COR-L47 (cell line): ENCODE data around the gene ANK3.
"Not testable (repeated sequence)": the region's sequence is repeated elsewhere in the genome, so short reads cannot be mapped to it uniquely, and the experiment has no call there.

ENCODE experiments used
- DNase-seq: peaks from one replicate; lab custom pipeline; 2025; lab: John Stamatoyannopoulos, UW

The ANK3 gene

DNA sequence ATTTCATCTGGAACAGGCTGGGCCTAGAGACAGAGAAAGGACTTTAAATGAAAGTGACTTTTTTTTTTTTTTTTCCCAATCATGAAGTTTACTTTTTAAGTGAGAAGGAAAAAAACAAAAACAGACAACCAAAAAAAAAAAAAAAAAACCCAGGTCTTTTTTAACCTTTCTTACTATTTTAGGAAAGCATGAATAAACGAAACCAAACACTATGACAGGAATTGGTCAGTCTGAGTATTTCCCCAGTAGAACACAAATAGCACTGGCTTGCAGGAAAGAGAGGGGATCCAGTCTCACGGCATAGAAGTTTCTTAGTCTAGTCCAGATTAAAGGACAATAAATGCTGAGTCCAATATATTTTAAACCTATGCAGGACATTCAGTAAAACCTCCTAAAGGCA lies 302.8 kb downstream of the ANK3 start:
- DNase-seq, result no peak

DNA sequence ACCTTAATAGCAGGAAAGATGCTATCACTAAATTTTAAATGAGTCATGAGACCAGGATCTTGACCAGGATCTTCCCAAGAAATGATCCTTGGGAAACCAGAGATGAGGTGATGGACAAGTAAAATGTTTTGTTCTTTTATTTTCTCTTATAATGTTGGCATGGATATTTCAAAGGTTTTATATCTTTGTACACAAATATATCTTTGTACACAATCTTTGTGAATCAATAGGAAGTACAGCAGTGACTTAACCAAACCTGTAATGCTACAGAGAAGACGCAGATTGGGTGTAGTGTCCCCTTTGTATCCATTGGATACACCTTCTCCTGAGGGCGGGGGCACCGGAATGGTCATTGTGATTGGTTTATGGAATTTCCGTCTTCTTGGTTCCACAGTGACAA lies 303.3 kb downstream of the ANK3 start:
- no peak for DNase-seq

DNA sequence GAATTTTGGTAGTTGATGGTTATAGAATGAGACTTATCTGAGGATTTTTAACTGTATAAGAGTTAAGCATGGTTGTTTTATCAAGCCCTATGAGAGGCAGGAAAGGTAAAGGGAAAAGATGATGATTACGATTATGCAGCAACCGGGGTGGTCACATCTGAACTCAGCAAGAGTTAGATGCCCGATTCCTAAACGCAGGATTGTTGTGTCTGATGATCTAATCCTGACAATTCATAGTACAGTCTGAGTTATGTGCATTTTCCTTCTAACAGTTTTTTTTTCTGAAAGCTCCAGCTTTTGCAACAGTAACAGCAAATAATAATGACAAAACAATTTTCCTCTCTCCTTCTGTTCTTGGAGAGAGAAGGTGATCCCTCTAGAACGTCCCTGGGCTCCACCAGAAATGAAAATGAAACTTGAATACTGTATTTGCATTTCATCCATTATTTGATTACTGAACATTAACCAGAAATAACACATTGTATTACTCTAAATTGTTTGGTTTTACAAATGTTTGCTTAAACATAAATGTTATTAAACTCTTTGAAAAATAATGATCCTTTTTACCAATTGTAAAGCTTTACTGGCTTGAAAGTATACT lies 306.8 kb downstream of the ANK3 start:
- DNase-seq, result no peak

DNA sequence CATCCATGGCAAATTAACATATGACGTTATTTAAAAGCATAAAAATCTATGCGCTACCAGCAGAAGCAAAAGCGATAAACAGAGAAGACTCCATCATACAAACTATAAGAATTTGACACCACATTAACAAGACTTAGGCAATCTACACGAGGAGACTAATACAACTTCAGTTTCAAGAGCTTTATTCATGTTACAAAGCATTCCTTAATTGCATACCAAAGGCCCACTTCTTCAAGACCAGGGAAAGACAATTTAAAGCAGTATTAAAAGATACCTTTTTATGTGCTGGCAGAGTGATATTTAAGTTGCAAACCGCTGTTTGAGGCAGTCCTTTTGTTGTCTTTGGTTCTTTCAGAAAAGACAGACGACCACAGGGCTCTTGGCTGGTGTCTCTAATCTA lies 307.3 kb downstream of the ANK3 start:
- DNase-seq, result no peak

DNA sequence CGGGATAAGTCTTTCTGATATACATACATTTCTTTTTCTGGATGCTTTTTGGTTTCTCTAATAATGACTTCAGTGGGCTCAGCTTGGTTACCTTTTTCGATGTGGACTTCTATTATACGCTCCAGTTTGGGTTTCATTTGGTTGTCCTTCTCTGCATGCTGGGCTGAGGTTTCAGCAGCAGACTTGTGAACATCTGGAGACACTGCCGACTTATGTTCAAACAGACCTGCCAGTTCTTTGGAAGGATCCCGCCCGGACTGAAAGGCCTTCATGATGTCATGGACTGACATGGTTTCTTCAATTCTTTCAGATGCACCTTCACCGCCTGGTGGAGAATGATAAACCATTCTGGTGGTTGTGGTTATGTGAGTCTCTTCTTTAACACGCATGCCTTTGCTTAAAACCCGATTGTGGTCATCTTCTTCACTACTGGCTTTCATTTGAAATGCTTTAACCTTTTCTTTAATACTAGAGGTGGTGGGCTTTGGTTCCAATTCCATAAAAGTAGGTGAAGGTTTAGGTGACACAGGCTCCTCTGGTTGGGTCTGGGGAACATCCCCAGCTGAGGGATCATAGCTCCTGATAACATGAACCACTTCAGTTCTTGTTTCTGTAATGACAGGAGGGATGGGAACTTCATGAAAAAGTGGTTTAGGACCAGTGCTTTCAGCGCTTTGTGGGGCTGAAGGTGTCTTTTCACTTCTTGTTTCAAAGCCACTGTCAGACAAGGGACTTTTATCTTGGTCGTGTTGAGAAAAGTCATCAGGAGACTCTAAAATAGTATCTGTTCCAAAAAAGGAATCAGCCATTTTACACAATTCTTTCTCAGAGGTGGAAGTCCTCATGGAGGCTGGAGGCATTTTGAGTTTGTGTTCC lies 315.7 kb downstream of the ANK3 start:
- no peak for DNase-seq

DNA sequence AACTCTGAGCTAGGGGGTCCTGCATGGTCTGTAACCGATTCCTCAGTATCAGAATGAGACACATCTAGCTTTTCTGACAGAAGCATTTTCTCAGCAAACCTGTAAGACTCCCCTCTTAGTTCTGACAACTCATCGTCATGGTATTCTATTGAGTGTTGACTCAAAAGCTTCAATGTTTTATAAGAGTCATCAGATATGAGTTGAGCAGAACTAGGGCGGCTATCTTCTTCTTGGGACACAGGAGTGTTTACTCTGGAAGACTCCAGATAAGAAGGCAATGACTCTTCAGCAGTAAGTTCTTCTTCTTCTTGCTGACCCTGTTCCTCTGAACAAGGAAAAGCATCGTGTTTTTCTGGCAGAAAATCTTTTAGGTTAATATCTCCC lies 316.3 kb downstream of the ANK3 start:
- no peak for DNase-seq

DNA sequence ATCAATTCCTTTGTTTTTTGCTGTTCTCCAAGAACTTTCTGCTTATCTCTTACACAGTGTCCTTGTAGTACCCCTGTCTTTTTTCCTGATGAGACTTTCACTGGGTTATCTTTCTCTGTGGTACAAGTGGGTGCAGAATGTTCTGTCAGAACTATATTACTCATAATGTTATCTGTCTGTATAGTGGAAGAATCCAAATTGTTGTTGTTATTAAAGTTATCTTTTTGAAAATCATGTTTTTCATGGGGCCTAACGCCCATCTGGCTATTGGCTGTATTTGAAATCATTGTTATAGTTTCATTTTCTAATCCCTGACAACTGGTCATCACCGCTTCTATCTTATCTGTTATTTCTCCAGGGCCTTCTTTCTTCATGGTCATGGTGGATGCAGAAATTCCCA lies 320.4 kb downstream of the ANK3 start:
- DNase-seq, result no peak

DNA sequence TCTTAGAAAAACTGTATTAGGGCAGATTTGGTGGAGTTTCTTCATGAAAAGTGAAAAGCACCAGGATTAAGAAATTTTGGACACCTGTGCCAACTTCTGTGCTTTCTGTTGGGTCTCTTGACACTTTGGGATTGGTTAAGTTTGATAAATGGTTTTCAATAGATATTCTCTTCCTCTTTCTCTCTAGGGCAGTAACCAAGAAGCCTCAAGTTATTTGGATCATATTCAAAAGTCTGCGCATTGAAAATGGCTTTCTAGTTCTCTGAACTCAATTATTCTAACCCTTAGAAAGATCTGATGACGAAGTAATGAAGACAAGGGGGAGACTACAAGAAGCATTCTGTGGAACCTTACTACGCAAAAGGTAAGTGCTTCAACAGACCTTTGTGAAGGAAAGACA lies 339.3 kb downstream of the ANK3 start:
- DNase-seq, result no peak

DNA sequence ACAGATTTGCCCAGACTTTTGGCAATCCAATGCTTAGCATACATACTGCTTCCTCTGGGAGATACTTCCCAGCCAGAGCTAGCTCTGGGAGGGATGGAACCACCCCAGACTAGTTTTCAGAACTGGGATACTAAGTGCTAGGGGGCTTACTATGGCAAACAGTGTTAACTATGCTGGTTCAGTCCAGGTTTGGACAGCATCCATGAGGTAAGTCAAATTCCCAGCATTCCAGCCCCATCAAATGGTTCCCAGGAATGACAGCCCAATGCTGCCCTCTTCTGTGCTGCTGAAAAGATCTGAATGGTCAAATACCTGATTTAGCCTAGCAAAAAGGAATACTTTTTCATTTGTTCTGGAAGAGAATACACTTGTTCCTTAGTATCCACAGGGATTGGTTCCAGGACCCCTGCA lies 341.6 kb downstream of the ANK3 start:
- DNase-seq, result peak; percentile 6

DNA sequence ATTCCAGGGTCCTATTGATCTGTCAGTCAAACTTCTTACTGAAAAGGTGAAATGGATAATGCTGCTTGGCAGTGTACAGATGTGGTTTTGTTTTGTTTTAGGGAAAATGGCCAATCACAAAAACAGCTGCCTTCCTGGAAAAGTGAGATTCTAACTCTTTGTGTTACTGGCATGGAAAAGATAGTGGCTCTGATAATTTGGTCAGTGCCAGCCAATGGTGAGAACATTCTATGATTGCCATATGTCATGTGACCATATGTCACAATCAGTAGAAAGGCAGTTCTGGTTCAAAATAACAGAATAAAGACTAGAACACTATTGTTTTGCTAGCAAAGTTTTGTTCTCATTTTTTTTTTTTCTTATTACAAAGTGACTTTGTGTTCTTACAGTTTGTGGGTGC lies 344.1 kb downstream of the ANK3 start:
- no peak for DNase-seq

DNA sequence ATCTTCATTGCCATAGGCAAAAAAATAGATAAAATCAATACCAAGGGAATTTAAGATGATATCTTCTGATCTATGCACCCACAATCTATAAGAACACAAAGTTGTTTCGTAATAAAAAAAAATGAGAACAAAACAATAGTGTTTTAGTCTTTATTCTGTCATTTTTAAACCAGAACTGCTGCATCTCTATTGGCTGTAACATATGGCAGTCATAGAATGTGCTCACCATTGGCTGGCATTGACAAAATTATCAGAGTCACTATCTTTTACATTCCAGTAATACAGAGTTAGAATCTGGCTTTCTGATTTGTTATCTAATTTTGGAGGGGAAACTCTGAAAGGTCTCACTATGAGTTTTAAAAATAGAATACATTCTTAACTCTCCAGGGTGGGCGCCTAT lies 344.7 kb downstream of the ANK3 start:
- DNase-seq, result no peak

DNA sequence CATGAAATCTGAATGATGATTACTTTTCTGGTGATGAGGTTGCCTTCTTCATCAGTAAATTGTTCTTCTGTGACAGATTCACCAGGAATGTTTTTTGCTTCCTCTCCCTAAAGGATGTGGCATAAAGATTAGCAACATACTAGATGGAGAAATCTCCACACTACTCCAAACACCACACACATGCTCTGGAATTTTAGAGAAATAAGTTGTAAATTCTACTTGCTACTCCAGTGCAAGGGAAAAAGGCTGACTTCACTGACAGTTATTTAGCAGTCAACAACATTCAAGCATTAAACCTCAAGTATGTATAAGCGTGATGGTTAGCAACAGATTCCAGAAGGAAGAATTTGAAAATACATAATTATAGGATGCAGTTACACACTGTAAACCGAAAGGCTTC lies 345.4 kb downstream of the ANK3 start:
- DNase-seq, result no peak

DNA sequence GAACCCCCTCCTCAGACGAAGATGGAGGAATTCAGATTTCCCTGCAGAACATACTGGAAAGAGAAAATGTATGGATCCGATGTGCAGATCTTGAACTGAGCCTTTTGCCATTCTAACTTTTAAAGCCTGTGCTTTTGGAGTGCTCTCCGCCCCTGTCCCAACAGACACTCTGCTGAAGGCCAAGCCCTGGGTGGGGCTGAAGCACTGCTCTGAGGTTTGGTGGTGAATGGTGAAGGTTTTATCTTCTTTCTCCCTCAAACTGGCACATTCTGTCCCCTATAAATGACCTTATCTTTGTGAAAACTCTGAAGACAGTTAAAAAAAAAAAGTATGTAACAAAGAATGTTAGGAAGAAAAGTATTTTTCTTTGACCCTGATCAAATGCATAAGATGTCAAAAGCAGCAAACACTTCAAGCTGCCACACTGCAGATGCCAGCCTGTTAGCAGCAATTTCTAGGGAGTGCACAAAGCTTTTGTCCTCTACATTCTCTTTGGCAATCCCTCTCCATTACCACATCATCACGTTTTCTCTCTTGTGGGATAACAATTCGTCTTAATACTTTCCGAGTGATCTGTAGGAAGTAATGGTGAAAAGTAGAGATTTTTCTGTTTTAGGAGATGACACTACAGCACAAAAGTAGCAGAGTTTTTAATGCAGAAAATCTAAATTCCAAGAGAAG lies 346.0 kb downstream of the ANK3 start:
- no peak for DNase-seq

DNA sequence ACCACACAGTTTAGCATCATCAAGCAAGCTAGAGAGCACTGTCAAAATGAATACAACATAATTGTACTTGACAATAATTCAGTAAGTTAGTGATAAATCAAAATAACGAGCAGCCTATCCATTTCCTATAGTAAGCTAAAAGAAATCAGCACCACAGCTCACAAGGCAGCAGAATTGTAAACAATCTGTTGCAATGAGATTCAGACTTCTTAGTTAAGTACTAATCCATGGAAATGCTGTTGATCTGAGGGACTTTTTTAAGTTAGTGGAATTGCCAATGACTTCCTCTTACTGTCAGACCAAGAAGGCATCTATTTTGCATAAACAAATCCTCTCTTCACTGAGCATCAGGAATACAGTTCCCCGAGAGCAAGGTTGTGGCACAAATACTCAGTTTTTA lies 346.8 kb downstream of the ANK3 start:
- DNase-seq, result no peak

DNA sequence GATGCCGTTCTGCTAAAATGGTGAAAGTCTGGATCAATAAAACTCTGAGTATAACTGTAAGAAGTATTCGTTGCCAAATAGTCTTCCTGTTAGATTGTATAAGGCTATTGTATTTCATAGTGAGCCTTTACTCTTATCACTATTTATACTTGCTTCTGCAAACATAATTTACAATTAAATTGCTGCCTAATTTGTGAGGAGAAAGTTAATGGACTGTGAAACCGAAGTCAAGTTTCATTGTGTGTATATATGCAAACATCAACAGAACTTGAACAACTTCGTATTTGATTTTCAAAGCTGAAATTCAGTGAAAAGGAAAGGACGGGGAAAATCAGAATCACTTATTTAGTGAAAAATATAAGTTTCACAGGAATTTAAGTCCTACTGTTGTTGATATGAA lies 347.4 kb downstream of the ANK3 start:
- DNase-seq, result peak; percentile 66

DNA sequence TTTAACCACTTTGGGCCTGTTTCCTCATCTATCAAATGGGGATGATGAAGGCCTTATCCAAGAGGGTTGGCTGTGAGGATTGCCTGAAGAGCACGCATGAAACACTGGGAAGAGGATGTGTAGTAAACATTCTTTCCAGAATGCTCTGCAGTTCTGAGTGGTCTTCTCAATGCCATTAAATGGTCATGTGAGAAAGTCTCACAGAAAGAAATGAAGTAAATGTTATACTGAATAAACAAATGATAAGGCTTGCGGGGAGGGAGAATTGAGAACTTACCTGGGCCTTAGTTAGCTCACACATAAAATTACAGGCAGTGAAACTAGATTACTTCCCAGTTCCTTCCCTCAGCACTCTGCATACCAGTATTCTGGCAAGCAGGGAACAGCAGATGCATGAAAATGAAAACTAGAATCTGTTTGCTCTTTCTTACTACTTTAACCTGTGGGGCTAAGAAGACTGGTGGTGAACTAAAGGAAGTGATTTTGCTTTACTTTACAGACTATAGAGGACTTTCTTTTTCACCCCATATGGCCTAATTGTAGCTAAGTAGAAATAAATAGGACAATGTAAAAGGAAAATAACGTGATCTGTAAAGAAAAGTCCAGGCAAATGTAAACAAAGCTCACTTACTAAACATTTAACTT lies 348.1 kb downstream of the ANK3 start:
- DNase-seq, result no peak

DNA sequence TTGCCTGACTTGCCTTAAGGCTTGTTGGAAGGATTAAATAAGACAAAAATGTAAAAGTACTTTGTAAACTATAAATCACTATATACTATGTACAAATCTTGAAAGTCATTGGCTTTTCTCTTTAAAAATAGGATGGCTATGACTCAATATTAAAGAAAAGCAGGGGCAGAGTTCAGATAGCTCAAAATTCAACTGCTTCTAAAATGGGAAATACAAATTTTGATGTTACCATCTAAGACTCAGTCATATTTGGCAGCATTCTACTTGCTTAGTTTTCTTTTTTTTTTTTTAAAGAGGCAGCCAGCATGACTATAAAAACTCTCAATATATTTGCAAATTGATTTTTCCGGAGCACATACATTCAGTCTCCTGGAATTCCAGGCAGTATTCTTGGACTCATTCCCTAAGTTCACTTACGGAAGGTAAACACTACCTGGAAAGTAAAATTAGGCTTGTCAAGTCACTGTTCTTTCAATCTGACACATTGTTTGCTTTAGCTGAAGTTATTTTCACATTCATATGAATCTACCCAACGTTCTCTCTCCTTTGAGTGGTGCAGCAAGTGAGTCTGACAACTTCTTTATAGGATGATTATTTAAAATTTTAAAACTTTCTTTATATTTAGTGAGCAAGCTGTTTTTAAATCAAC lies 349.5 kb downstream of the ANK3 start:
- no peak for DNase-seq

DNA sequence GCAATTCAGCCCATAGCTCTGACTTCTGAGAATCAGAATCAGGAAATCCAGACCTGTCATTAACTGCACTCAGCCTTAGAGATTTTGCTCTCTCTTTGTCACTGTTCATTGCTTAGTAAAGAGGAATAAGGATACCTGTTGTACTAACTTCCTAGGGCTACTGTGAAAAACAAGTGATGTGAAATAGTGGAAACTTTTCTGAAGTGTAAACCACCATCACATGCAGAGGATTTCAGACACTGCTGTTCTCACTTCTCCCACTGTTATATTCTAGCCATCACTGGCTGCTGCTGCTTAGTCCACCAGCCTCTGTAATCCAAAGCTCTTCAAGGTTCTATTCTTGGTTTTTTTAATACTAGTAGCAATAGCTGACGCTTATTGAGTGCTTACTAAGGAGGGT lies 353.7 kb downstream of the ANK3 start:
- no peak for DNase-seq

DNA sequence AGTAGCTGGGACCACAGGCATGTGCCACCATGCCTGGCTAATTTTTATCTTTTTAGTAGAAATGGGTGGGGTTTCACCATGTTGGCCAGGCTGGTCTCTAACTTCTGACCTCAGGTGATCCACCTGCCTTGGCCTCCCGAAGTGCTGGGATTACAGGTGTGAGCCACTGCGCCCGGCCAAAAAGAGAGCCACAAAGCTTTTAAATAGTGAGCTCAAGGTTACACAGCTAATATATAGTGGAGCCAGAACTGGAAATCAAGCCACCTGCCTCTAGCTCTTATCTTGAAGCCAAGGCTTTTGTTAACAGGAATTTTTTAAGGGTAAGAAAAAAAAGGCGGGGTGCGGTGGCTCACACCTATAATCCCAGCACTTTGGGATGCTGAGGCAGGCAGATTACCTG lies 354.3 kb downstream of the ANK3 start:
- not testable (repeated sequence) for DNase-seq

DNA sequence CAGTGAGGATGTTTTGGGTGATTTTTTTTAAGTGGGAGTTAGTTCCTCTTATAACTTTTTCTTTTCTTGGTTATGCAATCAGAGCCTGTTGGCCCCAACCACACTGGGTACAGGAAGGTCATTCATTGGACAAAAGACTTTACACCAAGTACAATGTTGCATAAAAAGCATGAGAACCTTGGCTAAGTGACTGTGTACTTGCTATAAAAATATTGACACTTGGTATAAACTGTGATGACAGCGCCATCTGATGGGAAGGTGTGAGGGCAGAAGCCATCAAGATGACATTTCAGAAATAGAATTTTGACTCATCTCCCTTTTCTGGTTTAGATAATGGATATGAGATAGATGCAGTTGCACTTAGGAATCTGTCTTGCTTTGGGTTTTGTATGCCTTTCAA lies 357.0 kb downstream of the ANK3 start:
- DNase-seq, result peak; percentile 32

DNA sequence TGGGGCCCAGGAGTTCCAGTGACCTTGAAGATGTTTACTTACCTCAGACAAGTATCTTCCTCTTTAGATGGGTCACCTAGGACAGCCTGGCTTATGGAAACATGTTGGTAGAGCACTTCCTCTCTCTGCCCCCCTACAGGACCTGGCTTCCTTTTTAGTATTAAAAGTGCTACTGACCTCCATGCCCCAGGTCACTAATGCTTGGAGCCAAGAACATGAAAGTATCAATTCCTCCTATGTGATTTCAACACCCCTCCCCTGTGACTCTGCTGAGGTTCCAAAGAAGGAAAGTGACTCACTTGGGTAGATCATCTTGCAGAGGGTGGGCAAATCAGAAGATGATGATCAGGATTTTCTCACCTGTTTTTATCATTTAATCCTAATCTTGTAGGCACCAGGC lies 358.0 kb downstream of the ANK3 start:
- no peak for DNase-seq

DNA sequence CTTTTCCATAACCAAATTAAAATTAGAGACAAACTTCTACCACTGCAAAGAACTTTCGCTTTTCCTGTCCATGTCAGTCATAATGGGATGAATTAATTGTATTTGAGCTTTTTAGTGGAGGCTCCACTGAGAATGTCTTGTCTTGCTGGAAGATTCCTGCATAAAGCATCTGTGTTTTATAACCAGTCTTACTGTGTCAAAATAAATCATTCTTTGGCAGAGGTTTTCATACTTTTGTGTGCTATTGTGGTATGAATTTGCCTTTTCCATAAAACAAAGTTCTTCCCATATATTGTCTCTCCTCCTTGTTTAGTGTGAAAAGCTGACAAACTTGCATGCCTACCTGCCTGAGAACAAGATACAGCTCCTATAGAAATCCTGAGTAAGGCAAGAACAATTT lies 358.5 kb downstream of the ANK3 start:
- no peak for DNase-seq
